DMS79 treated with DMSO at 0.1 percent for 48 hours (cell line): Measurements from ENCODE around the gene F13A1.
"Not testable (repeated sequence)": the region's sequence is repeated elsewhere in the genome, so short reads cannot be mapped to it uniquely, and the experiment has no call there.

Experiments used
- DNase-seq: peaks from one replicate; lab custom pipeline; 2025; lab: John Stamatoyannopoulos, UW

The F13A1 gene

GRCh38 chr6:6317825-6318733, 2.4 kb downstream of the F13A1 start:
- no peak for DNase-seq

GRCh38 chr6:6317386-6317785, 3.1 kb downstream of the F13A1 start:
- DNase-seq, result no peak

- DNase-seq, result no peak
Observed at GRCh38 chr6:6315660-6316059, 4.8 kb downstream of the F13A1 start.

GRCh38 chr6:6314596-6314995, 5.9 kb downstream of the F13A1 start:
- no peak for DNase-seq

GRCh38 chr6:6312901-6313441, 7.5 kb downstream of the F13A1 start:
- no peak for DNase-seq

GRCh38 chr6:6305575-6305974, 14.9 kb downstream of the F13A1 start:
- no peak for DNase-seq

- DNase-seq, result not testable (repeated sequence)
Observed at GRCh38 chr6:6300383-6300782, 20.1 kb downstream of the F13A1 start.

- no peak for DNase-seq
Observed at GRCh38 chr6:6293317-6293716, 27.1 kb downstream of the F13A1 start.

- no peak for DNase-seq
Observed at GRCh38 chr6:6287415-6287814, 33.0 kb downstream of the F13A1 start.

- no peak for DNase-seq
Observed at GRCh38 chr6:6285679-6286078, 34.8 kb downstream of the F13A1 start.

- no peak for DNase-seq
Observed at GRCh38 chr6:6284221-6284966, 36.1 kb downstream of the F13A1 start.

- no peak for DNase-seq
Observed at GRCh38 chr6:6283746-6284145, 36.7 kb downstream of the F13A1 start.

- no peak for DNase-seq
Observed at GRCh38 chr6:6282716-6283115, 37.7 kb downstream of the F13A1 start.

- no peak for DNase-seq
Observed at GRCh38 chr6:6277413-6277812, 43.0 kb downstream of the F13A1 start.

- DNase-seq, result no peak
Observed at GRCh38 chr6:6270948-6271535, 49.4 kb downstream of the F13A1 start.

GRCh38 chr6:6260196-6260722, 60.2 kb downstream of the F13A1 start:
- no peak for DNase-seq

- DNase-seq, result no peak
Observed at GRCh38 chr6:6256886-6257285, 63.6 kb downstream of the F13A1 start.

- no peak for DNase-seq
Observed at GRCh38 chr6:6256259-6256658, 64.2 kb downstream of the F13A1 start.

- DNase-seq, result no peak
Observed at GRCh38 chr6:6251555-6252280, 68.7 kb downstream of the F13A1 start.

- DNase-seq, result no peak
Observed at GRCh38 chr6:6248651-6249050, 71.8 kb downstream of the F13A1 start.

GRCh38 chr6:6246544-6246943, 73.9 kb downstream of the F13A1 start:
- DNase-seq, result no peak

GRCh38 chr6:6244624-6245023, 75.8 kb downstream of the F13A1 start:
- no peak for DNase-seq
